Right atrium auricular region (tissue), 2 donors: ENCODE data around the gene CDYL. TPM values are rescaled to one million over a fixed set of nuclear protein-coding genes. Genes with fewer than 3 reads are reported as not detected.

ENCODE experiments used
- DNase-seq: peaks from one replicate; pipeline ENCODE4 v3.0.0-alpha.2; 2019; ENCODE audit warnings: low spot score
- H3K27ac ChIP-seq, 2 donors: fragments of 200-600 bp; sonication (generic); 1 replicate in 1 of 2; 2 replicates in 1 of 2; pipeline ENCODE4 v1.5.1; 2016 to 2019
- H3K27me3 ChIP-seq, 2 donors: fragments of 200-600 bp; sonication (generic); one replicate each; pipeline versions ENCODE4 v1.5.1 to v1.6.0; 2017 to 2019
- H3K36me3 ChIP-seq: fragments of 200-600 bp; sonication (generic); one replicate; pipeline ENCODE4 v1.5.1; 2016
- H3K4me1 ChIP-seq, 2 donors: fragments of 200-600 bp; sonication (generic); one replicate each; pipeline versions ENCODE4 v1.5.1 to v1.6.0; 2017 to 2019
- H3K4me3 ChIP-seq, 2 donors: fragments of 200-600 bp; sonication (generic); 1 replicate in 1 of 2; 2 replicates in 1 of 2; pipeline ENCODE4 v1.5.1; 2017 to 2019; ENCODE audit warnings: mild to moderate bottlenecking in 1 of 2, moderate library complexity in 1 of 2
- H3K9me3 ChIP-seq, 2 donors: fragments of 200-600 bp; sonication (generic); one replicate each; pipeline ENCODE4 v1.5.1; 2019
- CTCF ChIP-seq, 2 donors: fragments of 200-600 bp; sonication (generic); IDR thresholded peaks; one replicate each; pipeline ENCODE4 v1.5.1; 2019; ENCODE audit warnings: antibody characterized with exemption in 2 of 2
- total RNA-seq, 2 donors: library from RNA; depleted of rRNA; stranded (reverse); fragments of >200 nt; gene quantifications; one replicate each; pipeline ENCODE4 v1.1.0, GENCODE V29; 2016

The CDYL gene
- total RNA-seq, 2 donors from 2014 or later: 23.7 to 28.9 TPM

DNA sequence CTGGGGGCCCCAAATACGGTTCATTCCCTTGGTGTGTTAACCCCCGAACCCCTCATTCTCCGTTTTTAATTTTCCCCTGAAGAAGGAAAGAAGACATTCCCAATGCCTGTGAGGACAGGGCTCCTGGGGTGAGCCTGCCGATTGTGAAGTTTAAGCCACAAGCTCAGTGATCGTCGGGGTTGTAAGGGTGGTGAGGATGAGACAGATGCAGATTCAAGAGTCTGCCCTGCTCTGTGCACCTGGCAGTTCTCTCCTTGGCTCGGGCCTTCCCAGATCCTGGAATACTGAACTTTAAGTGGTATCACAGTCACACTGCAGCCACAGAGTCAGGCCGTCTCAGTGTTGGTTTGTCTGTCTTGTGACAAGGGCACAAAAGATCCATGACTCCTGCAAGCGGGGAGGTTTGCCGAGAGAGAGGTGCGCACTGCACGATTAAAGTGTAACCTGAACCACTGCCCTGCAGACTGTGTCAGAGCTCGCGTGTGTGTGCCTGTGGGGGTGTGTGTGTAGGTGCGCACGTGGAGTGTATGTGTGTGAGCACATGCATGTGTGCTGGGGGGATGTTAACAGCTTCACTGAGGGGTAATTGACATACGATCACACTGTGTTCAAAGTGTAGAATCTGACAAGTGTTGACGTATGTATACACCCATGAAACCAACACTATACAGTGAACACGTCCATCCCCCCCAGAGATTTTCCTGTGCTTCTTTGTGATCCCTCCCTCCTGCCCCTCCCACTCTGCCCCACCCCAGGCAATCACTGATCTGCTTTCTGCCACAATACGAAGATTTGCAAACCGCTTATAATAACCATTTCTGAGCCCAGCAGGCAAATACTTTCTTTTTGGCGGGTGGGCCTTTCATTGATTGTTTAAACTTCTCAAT lies 188.7 kb downstream of the CDYL start:
- DNase-seq: no peak
- no peak overlapping the region for H3K27ac ChIP-seq
- no peaks in the 10 kb centered on the region for H3K4me1 ChIP-seq
- H3K4me3 ChIP-seq: no peak overlapping the region
- H3K27me3 ChIP-seq: no peaks in the 10 kb centered on the region
- no peak for TF ChIP-seq CTCF (IDR thresholded peaks at IDR 0.05)
- no peaks in the 10 kb centered on the region for H3K36me3 ChIP-seq
- no peaks in the 10 kb centered on the region for H3K9me3 ChIP-seq

- no peaks in the 10 kb centered on the region for H3K9me3 ChIP-seq
- H3K4me1 ChIP-seq: no peaks in the 10 kb centered on the region
- H3K27me3 ChIP-seq: no peaks in the 10 kb centered on the region
- H3K4me3 ChIP-seq: no peak overlapping the region
- no peak for DNase-seq
- TF ChIP-seq CTCF (IDR thresholded peaks at IDR 0.05): no peak
- no peaks in the 10 kb centered on the region for H3K36me3 ChIP-seq
- H3K27ac ChIP-seq: no peak overlapping the region
Observed at GRCh38 chr6:4965562-4966389, 189.6 kb downstream of the CDYL start.

DNA sequence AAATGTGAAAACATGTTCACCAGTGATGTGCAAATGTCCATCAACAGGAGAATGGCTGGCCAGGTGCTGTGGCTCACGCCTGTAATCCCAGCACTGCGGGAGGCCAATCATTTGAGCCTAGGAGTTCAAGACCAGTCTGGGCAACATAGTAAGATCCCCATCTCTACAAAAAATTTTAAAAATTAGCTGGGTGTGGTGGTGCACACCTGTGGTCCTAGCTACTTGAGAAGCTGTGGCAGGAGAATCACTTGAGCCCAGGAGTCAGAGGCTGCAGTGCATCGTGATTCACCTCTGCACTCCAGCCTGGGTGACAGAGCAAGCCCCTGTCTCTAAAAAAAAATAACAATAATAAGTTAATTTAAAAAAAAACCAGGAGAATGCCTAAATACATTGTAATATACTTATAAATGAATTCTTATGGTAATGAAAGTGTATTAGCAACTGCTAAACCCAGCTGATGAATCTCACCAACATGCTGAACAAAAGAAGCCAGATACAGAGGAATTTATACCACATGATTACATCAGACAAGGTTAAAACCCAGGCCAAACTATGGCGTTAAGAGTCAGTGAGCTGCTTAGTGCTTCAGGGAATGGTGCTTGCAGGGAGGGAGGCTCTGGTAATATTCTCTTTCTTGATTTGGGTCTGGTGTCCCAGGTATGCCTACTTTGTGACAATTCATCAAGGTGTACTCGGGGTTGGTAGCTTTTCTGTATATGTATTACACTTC lies 191.3 kb downstream of the CDYL start:
- Histone ChIP-seq H3K4me3 (no peak overlapping the region), H3K27me3 (no peaks in the 10 kb centered on the region), H3K36me3 (no peaks in the 10 kb centered on the region), H3K9me3 (no peaks in the 10 kb centered on the region), H3K27ac (no peak overlapping the region), H3K4me1 (no peaks in the 10 kb centered on the region)
- no peak for DNase-seq
- TF ChIP-seq CTCF (IDR thresholded peaks at IDR 0.05): no peak

- no peak overlapping the region for H3K27ac ChIP-seq
- no peaks in the 10 kb centered on the region for H3K9me3 ChIP-seq
- no peaks in the 10 kb centered on the region for H3K4me1 ChIP-seq
- no peak overlapping the region for H3K4me3 ChIP-seq
- no peak for TF ChIP-seq CTCF (IDR thresholded peaks at IDR 0.05)
- no peaks in the 10 kb centered on the region for H3K36me3 ChIP-seq
- no peak for DNase-seq
- H3K27me3 ChIP-seq: no peaks in the 10 kb centered on the region
Observed at GRCh38 chr6:4969609-4970285, 193.5 kb downstream of the CDYL start.

GRCh38 chr6:4970739-4971395 lies 194.7 kb downstream of the CDYL start:
- Histone ChIP-seq H3K9me3 (no peaks in the 10 kb centered on the region), H3K4me1 (no peaks in the 10 kb centered on the region), H3K27me3 (no peaks in the 10 kb centered on the region), H3K27ac (no peak overlapping the region), H3K4me3 (no peak overlapping the region), H3K36me3 (no peaks in the 10 kb centered on the region)
- TF ChIP-seq CTCF (IDR thresholded peaks at IDR 0.05): no peak
- DNase-seq: no peak
